Sciatic nerve (tissue), 2 donors: ENCODE measurements around the gene PRPS1. TPM values are rescaled to one million over a fixed set of nuclear protein-coding genes. Genes with fewer than 3 reads are reported as not detected.
A peak's percentile ranks its signal among the peaks of the same experiment; 100 is the strongest.
"Not testable (repeated sequence)": the region's sequence is repeated elsewhere in the genome, so short reads cannot be mapped to it uniquely, and the experiment has no call there.

Experiments
- ATAC-seq: fragments of 200-7000 bp; cut with Tn5 transposase; one replicate; pipeline ENCODE4 v1.9.1; 2020; ENCODE audit warnings: mild to moderate bottlenecking, moderate library complexity
- DNase-seq: peaks from one replicate; pipeline ENCODE4 v3.0.0-alpha.2; 2020; ENCODE audit warnings: low spot score
- intact Hi-C: fragments of 100-400 bp; cut with DNase I; formaldehyde crosslinking; loops from one replicate; pipeline ENCODE4 v1.14.2; 2022
- total RNA-seq: library from RNA; stranded (reverse); fragmentation: NEBNext Ultra II Directional; extraction: Animal tissue kit (Norgen Biotek cat#: 25700); gene quantifications from one replicate; pipeline ENCODE4 v1.2.1, GENCODE V29; 2021
- donor health status: DM: no; HTN: no; CAD: no.
- donor health status: DM: no; HTN: no; CAD: no.

PRPS1 gene
- total RNA-seq, 1 donor from 2014 or later = 32.1 TPM

GRCh38 chrX:107669885-107670628, 41.7 kb downstream of the PRPS1 start:
- DNase-seq = no peak
- ATAC-seq = no peak
- intact Hi-C loops = loop anchor here (5.0 to 10.0 kb wide), 2 partner anchors 45 to 107 kb away; partner anchors contain the start of genes NCBP2L and TSC22D3

DNA sequence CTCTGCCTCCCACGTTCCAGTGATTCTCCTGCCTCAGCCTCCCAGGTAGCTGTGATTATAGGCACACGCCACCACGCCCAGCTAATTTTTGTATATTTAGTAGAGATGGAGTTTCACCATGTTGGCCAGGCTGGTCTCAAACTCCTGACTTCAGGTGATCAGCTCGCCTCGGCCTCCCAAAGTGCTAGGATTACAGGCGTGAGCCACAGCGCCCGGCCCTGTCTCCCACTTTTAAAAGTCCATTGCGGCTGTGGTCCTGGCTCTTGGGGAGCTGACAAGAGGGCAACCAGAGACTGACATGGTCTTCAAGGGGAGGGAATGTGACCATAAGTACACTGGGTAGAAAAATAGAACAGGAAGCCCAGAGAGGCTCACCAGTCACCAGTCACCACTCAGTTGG, 42.9 kb downstream of the PRPS1 start:
- intact Hi-C loops, ATAC-seq, DNase-seq: not testable (repeated sequence)

- peak; percentile 64 for ATAC-seq
- intact Hi-C loops = no loop called here
- peak; percentile 79 for DNase-seq
Observed at GRCh38 chrX:107672955-107673378, 44.7 kb downstream of the PRPS1 start.

- ATAC-seq = no peak
- intact Hi-C loops = no loop called here
- no peak for DNase-seq
Observed at GRCh38 chrX:107673431-107673830, 45.1 kb downstream of the PRPS1 start.

DNA sequence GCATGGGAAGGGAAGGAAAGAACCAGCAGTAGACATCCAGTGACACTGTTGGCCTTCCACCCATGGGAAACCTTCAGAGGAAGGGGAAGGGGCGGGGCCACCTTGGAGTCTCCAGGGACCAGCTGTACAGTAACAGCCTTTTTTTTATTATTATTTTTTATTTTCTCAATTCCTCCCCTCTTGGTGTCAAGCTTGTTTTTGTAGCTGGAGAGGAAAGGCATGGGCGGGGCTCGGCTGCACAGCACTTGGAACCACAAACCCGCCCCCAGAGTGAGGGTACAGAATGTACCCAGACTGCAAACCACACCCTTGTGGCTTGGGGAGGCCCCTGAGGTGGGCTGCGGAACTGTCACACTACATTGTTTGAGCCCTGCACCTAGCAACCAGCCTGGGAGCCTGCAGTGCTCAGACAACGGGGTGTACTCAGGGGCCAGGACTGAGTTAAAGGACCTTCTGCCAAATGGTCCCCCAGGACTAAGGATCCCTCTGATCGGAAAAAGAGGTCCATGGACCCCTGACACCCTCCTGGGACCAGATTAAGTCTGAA, 45.7 kb downstream of the PRPS1 start:
- intact Hi-C loops = no loop called here

DNA sequence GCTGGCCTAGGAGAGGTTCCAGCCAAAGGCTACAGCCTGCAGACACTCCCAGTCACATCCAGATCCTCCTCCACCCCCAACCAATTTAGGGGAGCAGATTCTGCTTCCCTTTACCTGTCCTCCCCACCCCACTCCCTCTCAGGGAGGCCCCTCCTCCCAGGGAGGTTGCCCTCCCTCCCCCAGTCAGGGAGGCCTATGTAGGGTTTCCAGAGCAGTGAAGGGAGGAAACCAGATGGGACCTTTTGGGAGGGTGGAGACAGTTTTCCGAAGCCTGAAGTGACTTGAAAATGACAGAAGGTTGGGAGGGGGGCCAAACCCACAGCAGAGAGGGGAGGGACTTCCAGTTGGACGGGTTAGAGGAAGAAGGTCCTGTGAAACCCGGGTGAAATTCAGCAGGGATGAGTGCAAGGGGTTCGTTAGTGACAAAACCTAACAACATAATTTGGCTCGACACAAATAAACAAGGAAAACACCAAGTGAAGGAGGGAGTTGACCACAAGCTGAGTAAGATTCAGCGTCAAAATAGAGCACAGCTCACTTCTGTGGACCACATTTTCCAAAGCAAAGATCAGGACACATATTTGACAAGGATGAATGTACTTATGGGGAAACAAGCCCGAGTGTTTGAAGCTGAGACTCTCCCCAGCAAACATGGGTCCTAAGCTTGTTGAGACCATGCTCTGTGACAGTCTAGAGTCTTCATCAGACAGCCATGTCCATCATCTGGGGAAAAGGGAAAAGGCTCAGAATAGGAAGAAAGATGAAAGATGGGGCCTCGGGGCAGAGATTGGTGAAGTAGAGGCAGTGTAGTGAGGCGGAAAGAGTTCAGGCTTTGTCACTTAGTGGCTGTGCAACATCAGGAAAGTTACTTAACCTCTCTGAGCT, 46.4 kb downstream of the PRPS1 start:
- DNase-seq = no peak
- intact Hi-C loops = no loop called here
- peak; percentile 43 for ATAC-seq

More for the DNA sequence above, 45.7 kb downstream of the PRPS1 start:
- ATAC-seq (peak; percentile 75), DNase-seq (no peak)

- DNase-seq = no peak
- no peak for ATAC-seq
- intact Hi-C loops = no loop called here
Observed at GRCh38 chrX:107675365-107675654, 47.0 kb downstream of the PRPS1 start.

DNA sequence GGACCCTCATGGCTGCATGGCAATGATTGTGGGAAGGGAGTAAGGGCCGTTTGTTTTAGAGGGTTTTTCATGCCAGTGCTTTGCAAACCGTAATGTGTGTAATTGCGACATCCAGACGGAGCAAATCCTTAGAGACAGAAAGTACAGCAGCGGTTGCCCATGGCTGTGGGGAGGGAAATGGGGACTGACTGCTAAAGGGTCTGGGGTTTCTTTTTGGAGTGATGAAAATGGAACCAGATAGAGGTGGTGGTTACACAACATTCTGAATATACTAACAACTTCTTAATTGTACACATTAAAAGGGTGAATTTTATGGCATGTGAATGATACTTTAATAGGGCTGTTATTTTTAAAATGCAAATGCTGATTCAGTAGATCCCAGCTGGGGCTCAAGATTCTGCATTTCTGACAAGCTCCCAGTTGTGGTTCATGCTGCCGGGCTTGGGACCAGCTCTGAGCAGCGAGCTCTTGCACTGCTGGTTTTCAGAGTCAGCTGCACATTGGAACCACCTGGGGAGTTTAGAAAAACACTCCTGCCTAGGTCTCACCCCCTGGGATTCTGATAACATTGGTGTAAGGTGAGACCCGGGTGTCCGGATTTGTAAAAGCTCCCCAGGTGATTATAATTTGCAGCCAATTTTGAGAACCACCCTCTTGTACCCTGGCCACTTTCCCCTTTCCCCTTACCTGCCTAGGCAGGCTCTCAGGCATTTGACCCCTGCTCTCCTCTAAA, 47.7 kb downstream of the PRPS1 start:
- ATAC-seq = peak; percentile 40
- DNase-seq = no peak
- intact Hi-C loops = no loop called here

DNA sequence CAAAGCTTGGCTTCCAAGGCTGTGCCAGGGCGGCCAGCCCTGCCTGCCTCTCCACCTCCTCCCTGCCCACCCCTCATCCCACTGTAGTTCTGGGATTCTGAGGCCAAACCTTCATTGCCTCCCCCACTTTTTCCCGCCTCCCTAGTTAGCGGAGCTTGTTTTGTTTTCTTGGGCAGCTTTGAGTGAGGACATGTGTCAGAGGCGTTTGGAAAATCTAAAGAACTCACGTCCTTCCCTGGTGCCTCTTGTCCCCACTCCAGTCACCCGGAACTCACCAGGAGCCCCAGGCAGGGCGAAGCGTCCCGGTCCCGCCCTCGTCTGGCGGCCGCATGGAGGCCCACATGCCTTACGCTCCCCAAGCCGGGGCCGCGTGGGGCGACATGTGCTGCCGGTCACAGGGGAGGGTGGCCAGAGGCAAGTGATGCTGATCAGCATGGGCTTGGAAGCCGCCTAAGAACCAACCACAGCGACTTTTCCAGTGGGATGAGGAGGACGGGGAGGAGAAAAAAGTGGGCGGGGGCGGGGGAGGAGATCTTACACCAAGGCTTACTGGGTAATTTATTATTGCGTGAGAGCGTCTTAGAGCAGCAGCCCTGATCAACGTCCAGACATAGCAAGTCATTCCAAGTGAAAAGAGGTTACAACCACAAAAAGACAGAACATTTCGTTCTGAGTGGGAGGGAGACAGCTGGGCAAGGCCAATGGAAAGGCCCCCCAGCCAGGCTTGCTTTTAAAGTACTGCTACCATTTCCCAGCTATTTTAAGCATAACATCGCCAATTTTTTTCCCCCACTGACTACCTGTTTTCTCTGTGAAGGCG, 48.5 kb downstream of the PRPS1 start:
- DNase-seq = peak; percentile 89
- peak; percentile 72 for ATAC-seq
- intact Hi-C loops = no loop called here

GRCh38 chrX:107677501-107677901, 49.2 kb downstream of the PRPS1 start:
- ATAC-seq (no peak), DNase-seq (no peak)
- intact Hi-C loops = no loop called here

DNA sequence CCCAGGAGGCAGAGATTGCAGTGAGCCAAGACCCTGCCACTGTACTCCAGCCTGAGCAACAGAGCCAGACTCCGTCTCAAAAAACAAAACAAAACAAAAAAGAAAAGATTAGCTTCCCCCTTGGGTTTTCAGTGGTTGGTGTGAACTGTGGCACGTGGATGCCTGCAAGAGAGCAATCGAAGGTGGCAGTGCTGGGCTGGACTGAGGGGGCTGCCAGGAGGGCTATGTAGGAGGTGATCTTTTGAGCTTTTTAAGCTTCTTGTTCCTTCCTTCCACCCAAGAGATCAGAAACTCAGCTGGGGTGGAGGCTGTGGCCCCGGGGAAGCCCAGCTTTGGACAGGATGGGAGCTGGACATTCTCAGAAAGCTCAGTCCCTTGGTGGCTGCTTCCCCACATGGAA, 49.6 kb downstream of the PRPS1 start:
- DNase-seq (no peak), ATAC-seq (no peak)
- intact Hi-C loops = no loop called here

DNA sequence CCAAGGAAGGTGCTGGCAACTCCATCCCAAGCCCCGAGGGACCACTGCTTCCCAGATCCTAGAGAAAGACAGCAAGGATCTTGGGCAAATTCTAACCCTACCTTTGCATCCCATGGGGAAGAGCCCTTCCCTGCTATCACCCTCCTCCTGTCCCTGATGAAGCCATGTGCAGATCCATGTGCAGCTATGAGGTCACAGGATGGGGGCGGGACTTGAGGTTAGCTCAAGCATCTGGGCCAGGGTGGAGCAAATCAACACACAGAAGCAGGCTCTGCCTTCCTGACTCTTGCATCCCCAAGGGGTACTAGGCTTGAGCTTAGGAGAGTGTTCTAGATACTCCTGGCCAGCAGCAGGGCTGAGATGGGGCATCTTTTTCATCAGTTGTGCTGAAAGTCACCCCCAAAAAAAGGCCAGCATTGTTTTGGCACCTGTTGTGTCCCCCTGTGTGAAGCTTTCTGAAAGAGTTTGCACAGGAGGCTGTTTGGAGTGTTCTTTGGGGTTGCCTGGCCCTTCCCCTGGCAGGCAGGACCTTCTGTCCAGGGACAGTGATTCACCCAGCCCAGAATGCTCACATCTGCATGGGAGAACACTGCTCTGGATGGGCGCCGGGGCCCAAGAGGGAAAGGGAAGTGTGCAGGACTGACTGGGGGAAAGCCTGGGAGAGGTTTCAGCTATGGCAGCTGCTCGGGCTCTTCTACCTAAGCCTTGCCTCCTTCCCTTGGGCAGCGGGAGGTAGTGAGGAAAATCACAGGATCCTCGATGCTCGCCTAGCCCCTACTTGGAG, 50.8 kb downstream of the PRPS1 start:
- ATAC-seq (peak; percentile 60), DNase-seq (peak; percentile 84)
- intact Hi-C loops = no loop called here

GRCh38 chrX:107682256-107682655, 53.9 kb downstream of the PRPS1 start:
- ATAC-seq = no peak
- no peak for DNase-seq
- intact Hi-C loops = no loop called here

GRCh38 chrX:107683124-107683895, 55.0 kb downstream of the PRPS1 start:
- DNase-seq (no peak), ATAC-seq (peak; percentile 75)
- intact Hi-C loops = no loop called here

DNA sequence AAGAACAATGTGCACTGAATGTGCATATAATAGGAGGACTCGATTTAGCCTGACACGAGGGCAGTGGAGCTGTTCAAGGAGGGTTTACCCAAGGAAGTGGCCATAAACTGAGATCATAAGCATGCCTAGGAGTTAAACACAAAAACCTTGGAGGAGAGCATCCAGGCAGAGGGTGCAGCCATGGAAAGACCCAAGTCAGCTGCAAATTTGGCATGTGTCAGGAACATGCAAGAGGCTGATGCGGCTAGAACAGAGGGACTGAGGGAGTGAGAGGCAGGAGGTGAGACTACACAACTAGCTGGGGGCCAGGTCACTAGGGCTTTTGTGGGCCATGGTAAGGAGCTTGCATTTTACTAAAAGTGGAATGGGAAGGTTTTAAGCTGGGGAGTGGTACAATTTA, 55.6 kb downstream of the PRPS1 start:
- no peak for DNase-seq
- no peak for ATAC-seq
- intact Hi-C loops = no loop called here

DNA sequence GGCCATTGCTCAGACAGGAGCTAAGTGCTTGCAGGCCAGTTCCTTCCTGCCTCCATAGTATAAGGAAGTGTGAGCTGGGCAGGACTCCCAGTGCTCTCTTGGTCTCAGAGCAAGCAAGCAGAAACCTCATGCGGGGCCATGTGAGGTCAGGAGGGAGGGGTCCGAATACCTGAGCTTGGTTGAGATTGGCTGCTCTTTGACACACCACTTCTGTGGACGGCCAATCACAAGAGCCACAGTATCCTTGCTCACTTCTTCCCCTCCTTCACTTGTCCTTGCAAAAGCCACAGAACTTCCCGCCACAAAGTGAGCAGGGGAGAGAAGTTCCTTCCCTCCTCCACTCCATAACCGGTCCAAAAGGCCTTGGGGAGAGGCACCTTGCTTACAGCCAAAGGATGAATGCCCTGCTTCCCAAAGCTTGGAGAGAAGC, 56.7 kb downstream of the PRPS1 start:
- peak; percentile 72 for DNase-seq
- intact Hi-C loops = no loop called here
- peak; percentile 83 for ATAC-seq

DNA sequence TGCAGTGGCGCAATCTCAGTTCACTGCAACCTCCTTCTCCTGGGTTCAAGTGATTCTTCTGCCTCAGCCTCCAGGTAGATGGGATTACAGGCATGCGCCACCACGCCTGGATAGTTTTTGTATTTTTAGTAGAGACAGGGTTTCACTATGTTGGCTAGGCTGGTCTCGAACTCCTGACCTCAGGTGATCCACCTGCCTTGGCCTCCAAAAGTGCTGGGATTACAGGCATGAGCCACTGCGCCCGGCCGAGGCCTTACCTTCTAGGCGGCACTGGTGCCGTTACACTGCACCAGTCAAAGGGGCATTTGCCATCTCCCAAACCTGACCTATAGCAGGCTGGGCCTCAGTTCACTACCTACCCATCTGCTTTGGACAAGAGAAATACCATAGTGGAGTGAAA, 57.3 kb downstream of the PRPS1 start:
- DNase-seq, intact Hi-C loops, ATAC-seq: not testable (repeated sequence)
